HepG2 (cell line): ENCODE measurements around the gene ABCE1. TPM values are rescaled to one million over a fixed set of nuclear protein-coding genes. Genes with fewer than 3 reads are reported as not detected.
"Not testable (repeated sequence)": the region's sequence is repeated elsewhere in the genome, so short reads cannot be mapped to it uniquely, and the experiment has no call there.

Experiments used
- ATAC-seq: fragments of 200-7000 bp; cut with Tn5 transposase; 3 replicates; pipeline ENCODE4 v1.9.1; 2020; ENCODE audit warnings: mild to moderate bottlenecking, moderate library complexity
- BruUV-seq: library from RNA; stranded (reverse); fragments of 400-500 nt; replicated peaks from 2 replicates; lab custom pipeline; 2021; lab: Mats Ljungman, UMichigan
- CTCF ChIA-PET: fragments of 300-600 bp; formaldehyde crosslinking; extraction: SDS; loops from one replicate; lab custom pipeline; 2021; ENCODE audit warnings: low total read pairs, inconsistent platforms, low intra/inter-chr PET ratio; lab: Yijun Ruan, JAX
- POLR2A ChIA-PET: fragments of 350-600 bp; sonication (Branson Sonifier 250); formaldehyde crosslinking; loops from one replicate; lab custom pipeline; 2020; ENCODE audit warnings: antibody characterized with exemption, inconsistent platforms; lab: Yijun Ruan, JAX
- DNase-seq: peaks from one replicate; pipeline ENCODE4 v3.0.0-alpha.2; 2015; ENCODE audit warnings: low spot score
- FAIRE-seq: peaks from 3 replicates; lab custom pipeline; 2011; peaks lifted over from hg19 to GRCh38; lab: Jason Lieb, UNC
- H2AFZ ChIP-seq: one replicate; pipeline ENCODE4 v1.6.1; 2011; ENCODE audit warnings: low read length, inconsistent platforms
- H3K27ac ChIP-seq: fragments of 300-600 bp; 3 replicates; pipeline ENCODE4 v1.8.0; 2011; ENCODE audit warnings: mixed run types, mild to moderate bottlenecking, mixed read lengths, low read length, inconsistent platforms; ENCODE audit not compliant: insufficient read depth; ENCODE audit errors: extremely low read length
- H3K27me3 ChIP-seq, 2 experiments: fragments of 200-600 bp in 1 of 2; 2 replicates in 1 of 2; 3 replicates in 1 of 2; pipeline versions ENCODE4 v1.6.0 to v1.8.0; 2011; ENCODE audit warnings: low read length in 2 of 2, mild to moderate bottlenecking in 2 of 2, moderate library complexity in 2 of 2, inconsistent platforms in 1 of 2; ENCODE audit not compliant: insufficient read depth in 2 of 2, control insufficient read depth in 1 of 2
- H3K36me3 ChIP-seq, 2 experiments: fragments of 200-600 bp in 1 of 2; replicated peaks in 1 of 2; 2 replicates in 1 of 2; 3 replicates in 1 of 2; pipeline versions ENCODE4 v1.5.1 to v1.8.0; 2011; ENCODE audit warnings: low read length in 2 of 2, inconsistent platforms in 1 of 2; ENCODE audit not compliant: insufficient read depth in 2 of 2, control insufficient read depth in 1 of 2
- H3K4me1 ChIP-seq: 2 replicates; pipeline ENCODE4 v1.5.1; 2012; ENCODE audit warnings: low read length, inconsistent platforms; ENCODE audit not compliant: insufficient read depth
- H3K4me2 ChIP-seq: 2 replicates; pipeline ENCODE4 v1.6.0; 2011; ENCODE audit warnings: low read depth, low read length, inconsistent platforms
- H3K4me3 ChIP-seq, 3 experiments: fragments of 200-600 bp in 1 of 3; sonication (generic), shearing (Covaris generic) in 1 of 3; replicated peaks in 1 of 3; 2 replicates each; pipeline ENCODE4 v1.5.1; 2011 to 2016; ENCODE audit warnings: low read length in 3 of 3, inconsistent platforms in 2 of 3, low read depth in 2 of 3, mild to moderate bottlenecking in 2 of 3, control low read depth in 1 of 3, mixed read lengths in 1 of 3; ENCODE audit not compliant: insufficient read depth in 1 of 3
- H3K79me2 ChIP-seq: one replicate; pipeline ENCODE4 v1.6.1; 2011; ENCODE audit warnings: low read length, inconsistent platforms; ENCODE audit not compliant: insufficient read depth
- H3K9ac ChIP-seq: 2 replicates; pipeline ENCODE4 v1.6.0; 2011; ENCODE audit warnings: mild to moderate bottlenecking, low read depth, low read length, inconsistent platforms; ENCODE audit not compliant: insufficient read depth
- H3K9me3 ChIP-seq: 2 replicates; pipeline ENCODE4 v1.5.1; 2012; ENCODE audit warnings: mild to moderate bottlenecking, low read length
- H4K20me1 ChIP-seq: 2 replicates; pipeline ENCODE4 v1.6.0; 2011; ENCODE audit warnings: inconsistent platforms, mild to moderate bottlenecking, low read length, moderate library complexity; ENCODE audit not compliant: insufficient read depth
- AGO2 ChIP-seq: fragments of 200-400 bp; formaldehyde crosslinking; optimal IDR thresholded peaks from 2 replicates; pipeline ENCODE3; 2017; ENCODE audit warnings: mild to moderate bottlenecking, low read depth, low read length, moderate library complexity
- CENPT ChIP-seq: sonication (generic); formaldehyde crosslinking; IDR thresholded peaks from 2 replicates; pipeline ENCODE4 v1.8.0; 2022; ENCODE audit warnings: low read depth, mild to moderate bottlenecking, moderate library complexity, missing genetic modification reagents
- FOSL2 ChIP-seq: sonication (generic); formaldehyde crosslinking; IDR thresholded peaks from 2 replicates; pipeline ENCODE4 v1.4.0; 2020; ENCODE audit warnings: missing genetic modification reagents
- POLR2AphosphoS5 ChIP-seq: IDR thresholded peaks from 2 replicates; pipeline ENCODE4 v1.6.1; 2012; ENCODE audit warnings: low read depth, low read length
- POLR2G ChIP-seq: fragments of 200-400 bp; formaldehyde crosslinking; IDR thresholded peaks from 2 replicates; pipeline ENCODE4 v1.6.1; 2018; ENCODE audit warnings: mild to moderate bottlenecking, low read depth, low read length, moderate library complexity
- RBM22 ChIP-seq: fragments of 200-400 bp; formaldehyde crosslinking; optimal IDR thresholded peaks from 2 replicates; pipeline ENCODE3; 2017; ENCODE audit warnings: mild to moderate bottlenecking, low read length, moderate library complexity
- ZNF737 ChIP-seq: sonication (generic); formaldehyde crosslinking; IDR thresholded peaks from 2 replicates; pipeline ENCODE4 v1.5.0; 2020; ENCODE audit warnings: missing genetic modification reagents, mild to moderate bottlenecking, borderline replicate concordance
- WGBS: methylation state at CpG from one replicate; pipeline ENCODE4 v1.1.6; 2017; ENCODE audit warnings: low lambda C conversion rate; 5-methylcytosine and 5-hydroxymethylcytosine counted together
- in situ Hi-C: cut with HindIII; loops from 2 replicates; pipeline ENCODE4 v1.10.0; 2017; ENCODE audit warnings: low pct_unique_long_range_greater_than_20kb; ENCODE audit not compliant: extremely low pct_ligation_motif_present
- intact Hi-C: fragments of 100-400 bp; cut with micrococcal nuclease; formaldehyde crosslinking; loops from one replicate; pipeline ENCODE4 v1.10.0; 2022; ENCODE audit not compliant: unreplicated experiment
- polyA plus RNA-seq, 8 experiments: library from polyadenylated mRNA; depleted of rRNA in 3 of 8; stranded (reverse) in 7 of 8; unstranded in 1 of 8; fragments of >200 nt; fragmentation: Illumina TruSeq in 4 of 8; extraction: Trizol in 4 of 8; gene quantifications; 2 replicates each; pipeline versions ENCODE4 v1.2.1 to v1.2.3, GENCODE V29; 2011 to 2016; ENCODE audit warnings: low read depth in 4 of 8, missing spikeins in 1 of 8, mixed read lengths in 1 of 8; ENCODE audit not compliant: insufficient read depth in 1 of 8
- total RNA-seq, 5 experiments: library from RNA; depleted of rRNA; stranded (reverse); fragments of >200 nt; fragmentation: Illumina TruSeq; extraction: Trizol; gene quantifications; 2 replicates each; pipeline ENCODE4 v1.2.3, GENCODE V29; 2016; ENCODE audit warnings: low read depth in 1 of 5

The ABCE1 gene
- total and polyA plus RNA-seq, 2 of the 13 experiments (the other 11 are each of a cell fraction or from before 2014, with no cell fraction given), result 50.8 to 139 TPM

DNA sequence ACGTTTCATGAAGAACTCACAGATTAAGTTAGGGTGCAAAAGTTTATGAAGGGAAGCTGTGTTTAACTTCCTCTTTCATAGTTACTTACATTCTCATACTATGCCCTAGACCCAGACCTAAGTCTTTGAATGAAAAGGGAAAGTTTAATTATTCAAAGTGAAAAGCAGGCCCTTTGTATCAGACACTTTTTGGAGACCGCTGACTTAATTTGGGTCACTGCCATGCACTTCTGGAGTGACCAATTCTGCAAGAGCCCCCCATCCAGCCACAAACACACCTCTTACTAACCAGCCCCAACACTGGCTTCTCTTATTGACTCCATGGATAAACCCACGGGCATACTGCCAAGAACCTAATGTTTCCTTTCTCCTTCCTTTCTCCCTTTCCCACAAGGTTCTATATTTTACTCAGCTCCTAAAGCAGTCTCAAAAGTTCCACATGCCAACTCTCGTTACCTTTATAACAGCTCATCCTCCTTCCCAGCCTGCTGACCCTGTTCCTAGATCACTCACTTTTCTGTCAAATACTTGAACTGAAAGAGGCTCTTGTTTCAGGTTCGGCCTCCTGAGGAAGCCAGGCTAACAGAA is 34.5 kb downstream of the ABCE1 start:
- Histone ChIP-seq H3K27ac (no peak overlapping the region), H2AFZ (no peak overlapping the region), H3K9ac (no peak overlapping the region), H3K9me3 (no peaks in the 10 kb centered on the region), H3K4me1 (no peaks in the 10 kb centered on the region), H3K4me2 (no peak overlapping the region), H4K20me1 (no peaks in the 10 kb centered on the region), H3K27me3 (no peaks in the 10 kb centered on the region), H3K4me3 (no peak overlapping the region), H3K36me3 (peaks cover 0 to 16% of the 10 kb centered on the region in 2 experiments; a peak in 2 of 5 replicates), H3K79me2 (no peaks in the 10 kb centered on the region)
- in situ Hi-C loops, result no loop called here
- DNase-seq, result no peak
- ATAC-seq, result peak; percentile 17
- intact Hi-C loops, result no loop called here
- 96% methylated on average over 5 of the region's 5 CpGs for WGBS
- POLR2A ChIA-PET, result interaction anchor here (1.1 kb wide), 1 partner anchor 35 kb away, joined by 3 read pairs; the partner anchor contains the start of genes ABCE1 and ANAPC10
- FAIRE-seq, result no peak
- no TSS peak for BruUV-seq
- TF ChIP-seq AGO2 (peak; percentile 29), POLR2AphosphoS5 (peak; percentile 26; the same call in 1 of the 2 replicates), ZNF737 (no peak), POLR2G (0 out of 2 replicates have a peak, but pooled peaks have one; percentile 31), CENPT (CRISPR knock-in tag) (no peak), FOSL2 (no peak), RBM22 (peak; percentile 90)
- CTCF ChIA-PET, result no interaction called here

DNA sequence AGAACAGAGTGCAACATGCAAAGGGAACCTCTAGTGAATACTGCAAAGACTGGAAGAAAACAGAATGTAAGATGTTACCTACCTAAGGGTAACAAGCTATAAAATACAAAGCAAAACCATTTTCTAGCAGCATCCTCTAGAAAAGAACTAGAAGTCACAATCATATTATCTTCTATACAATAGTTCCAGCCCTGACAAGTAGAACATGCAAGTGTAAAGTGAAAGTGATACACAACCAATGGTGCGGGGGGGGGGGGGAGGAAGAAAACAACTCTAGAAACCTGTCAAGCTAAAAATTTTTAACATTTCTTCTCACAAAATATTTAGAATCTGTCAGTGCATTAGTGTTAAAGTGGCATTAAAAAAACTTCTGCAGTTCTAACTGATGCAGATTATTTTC is 38.1 kb downstream of the ABCE1 start:
- FAIRE-seq, H3K27ac ChIP-seq, BruUV-seq, H3K4me3 ChIP-seq, H3K4me1 ChIP-seq, H3K79me2 ChIP-seq, H3K27me3 ChIP-seq, POLR2A ChIA-PET, CTCF ChIA-PET, H3K9ac ChIP-seq, intact Hi-C loops, H2AFZ ChIP-seq, H4K20me1 ChIP-seq, H3K4me2 ChIP-seq, DNase-seq, in situ Hi-C loops, ATAC-seq, H3K9me3 ChIP-seq: not testable (repeated sequence)
- H3K36me3 ChIP-seq, result peaks cover 0 to 32% of the 10 kb centered on the region in 2 experiments; a peak in 3 of 5 replicates
- 94% methylated on average over 1 of the region's 1 CpG for WGBS
